Adrenal gland (tissue), 5 donors: ENCODE data around the gene RGL3.

Experiments
- CTCF ChIP-seq, 6 experiments: fragments of 450-650 bp in 4 of 6; fragments of 200-600 bp in 2 of 6; sonication (generic) in 1 of 6; IDR thresholded peaks; 1 replicate in 5 of 6; 2 replicates in 1 of 6; pipeline versions ENCODE4 v1.5.1 to v1.8.0; 2016 to 2021; ENCODE audit warnings: antibody characterized with exemption in 6 of 6, mild to moderate bottlenecking in 2 of 6, moderate library complexity in 1 of 6
- POLR2A ChIP-seq, 2 donors: fragments of 450-650 bp; IDR thresholded peaks; one replicate each; pipeline ENCODE4 v1.6.1; 2017; ENCODE audit warnings: antibody characterized with exemption in 2 of 2, mild to moderate bottlenecking in 2 of 2, moderate library complexity in 1 of 2
- donor health status: DM: no; HTN: no; CAD: no.

GRCh38 chr19:11464333-11465265 lies 45.5 kb upstream of the RGL3 start:
- TF ChIP-seq CTCF (IDR thresholded peaks at IDR 0.05) (no peak), POLR2A (IDR thresholded peaks at IDR 0.05) (no peak)
